NB4 (cell line): ENCODE data around the gene UNC5B.

Experiments used
- CTCF ChIP-seq: IDR thresholded peaks from one replicate; pipeline ENCODE4 v1.5.1; 2012; ENCODE audit warnings: low read depth, low read length
- POLR2A ChIP-seq: IDR thresholded peaks from 2 replicates; pipeline ENCODE4 v1.6.1; 2011; ENCODE audit warnings: mild to moderate bottlenecking; ENCODE audit not compliant: insufficient read length; ENCODE audit errors: extremely low read depth

- TF ChIP-seq POLR2A (no peak), CTCF (no peak)
Measured at GRCh38 chr10:71349406-71349805, 137.0 kb downstream of the UNC5B start.
